Measurements from ENCODE around the gene TMOD3. TPM values are rescaled to one million over a fixed set of nuclear protein-coding genes. Genes with fewer than 3 reads are reported as not detected.

The TMOD3 gene
- total and polyA plus RNA-seq, 2 donors from 2014 or later: 8.9 to 49.0 TPM

DNA sequence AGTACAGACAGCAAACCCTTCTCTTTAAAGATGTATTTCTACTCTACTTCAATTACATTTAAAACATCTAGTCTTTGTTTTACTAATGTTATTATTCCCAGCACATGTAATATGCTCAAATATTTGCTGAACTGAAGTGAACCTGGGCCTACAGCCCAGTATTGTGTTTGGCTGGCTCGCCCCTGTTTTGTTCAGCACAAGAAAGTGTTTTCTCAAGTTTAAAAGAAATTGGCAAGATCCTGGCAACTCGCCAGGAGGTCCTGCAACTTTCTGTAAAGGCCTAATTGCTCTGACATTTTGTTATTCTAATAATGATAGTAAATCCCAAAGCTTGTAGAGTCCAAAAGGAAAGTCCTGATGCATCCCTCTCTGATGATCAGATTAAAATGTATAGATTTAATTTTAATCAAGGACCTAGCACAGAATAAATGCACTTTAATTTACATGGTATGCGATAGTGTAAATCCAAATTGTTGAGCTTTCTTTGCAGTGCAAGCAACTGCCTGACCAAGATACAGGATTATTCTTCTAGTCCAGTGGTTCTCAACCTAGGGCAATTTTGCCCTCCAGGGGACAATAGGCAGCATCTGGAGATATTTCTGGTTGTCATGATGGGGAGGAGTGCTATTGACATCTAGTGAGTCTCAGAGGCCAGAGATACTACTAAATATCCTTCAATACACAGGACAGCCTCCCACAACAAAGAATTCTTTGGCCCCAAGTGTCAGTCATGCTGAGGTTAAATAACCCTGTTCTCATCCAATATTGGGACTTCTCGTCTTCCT lies 35.7 kb upstream of the TMOD3 start:
- Histone ChIP-seq H3K36me3 (ENCODE audit: control insufficient read depth in 2 of 3, insufficient read depth in 3 of 3, low read length in 3 of 3) (peaks cover 0 to 3% (median 0%) of the 10 kb centered on the region in 3 donors), H3K9me3 (ENCODE audit: control insufficient read depth in 2 of 3, insufficient read depth in 1 of 3, low read length in 3 of 3) (no peaks in the 10 kb centered on the region), H3K4me3 (ENCODE audit: low read length in 3 of 3) (no peak overlapping the region), H3K9ac (ENCODE audit: low read length in 3 of 3) (no peak overlapping the region), H3K27ac (ENCODE audit: low read depth in 2 of 2, low read length in 2 of 2) (no peak overlapping the region), H3K4me1 (ENCODE audit: control insufficient read depth in 2 of 3, insufficient read depth in 2 of 3, low read depth in 1 of 3, low read length in 3 of 3) (peaks cover 0 to 3% (median 0%) of the 10 kb centered on the region in 3 donors), H3K27me3 (ENCODE audit: control insufficient read depth, insufficient read depth, low read length) (no peaks in the 10 kb centered on the region)
- TF ChIP-seq, protein P1, sequence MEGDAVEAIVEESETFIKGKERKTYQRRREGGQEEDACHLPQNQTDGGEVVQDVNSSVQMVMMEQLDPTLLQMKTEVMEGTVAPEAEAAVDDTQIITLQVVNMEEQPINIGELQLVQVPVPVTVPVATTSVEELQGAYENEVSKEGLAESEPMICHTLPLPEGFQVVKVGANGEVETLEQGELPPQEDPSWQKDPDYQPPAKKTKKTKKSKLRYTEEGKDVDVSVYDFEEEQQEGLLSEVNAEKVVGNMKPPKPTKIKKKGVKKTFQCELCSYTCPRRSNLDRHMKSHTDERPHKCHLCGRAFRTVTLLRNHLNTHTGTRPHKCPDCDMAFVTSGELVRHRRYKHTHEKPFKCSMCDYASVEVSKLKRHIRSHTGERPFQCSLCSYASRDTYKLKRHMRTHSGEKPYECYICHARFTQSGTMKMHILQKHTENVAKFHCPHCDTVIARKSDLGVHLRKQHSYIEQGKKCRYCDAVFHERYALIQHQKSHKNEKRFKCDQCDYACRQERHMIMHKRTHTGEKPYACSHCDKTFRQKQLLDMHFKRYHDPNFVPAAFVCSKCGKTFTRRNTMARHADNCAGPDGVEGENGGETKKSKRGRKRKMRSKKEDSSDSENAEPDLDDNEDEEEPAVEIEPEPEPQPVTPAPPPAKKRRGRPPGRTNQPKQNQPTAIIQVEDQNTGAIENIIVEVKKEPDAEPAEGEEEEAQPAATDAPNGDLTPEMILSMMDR (IDR thresholded peaks at IDR 0.05; ENCODE audit: borderline replicate concordance, extremely low read depth, insufficient read depth): no peak
- intact Hi-C loops (cut with DNase I): no loop called here
- FAIRE-seq (no peak), DNase-seq (peak in 2 of 5 donors; percentile 27 to 65)

DNA sequence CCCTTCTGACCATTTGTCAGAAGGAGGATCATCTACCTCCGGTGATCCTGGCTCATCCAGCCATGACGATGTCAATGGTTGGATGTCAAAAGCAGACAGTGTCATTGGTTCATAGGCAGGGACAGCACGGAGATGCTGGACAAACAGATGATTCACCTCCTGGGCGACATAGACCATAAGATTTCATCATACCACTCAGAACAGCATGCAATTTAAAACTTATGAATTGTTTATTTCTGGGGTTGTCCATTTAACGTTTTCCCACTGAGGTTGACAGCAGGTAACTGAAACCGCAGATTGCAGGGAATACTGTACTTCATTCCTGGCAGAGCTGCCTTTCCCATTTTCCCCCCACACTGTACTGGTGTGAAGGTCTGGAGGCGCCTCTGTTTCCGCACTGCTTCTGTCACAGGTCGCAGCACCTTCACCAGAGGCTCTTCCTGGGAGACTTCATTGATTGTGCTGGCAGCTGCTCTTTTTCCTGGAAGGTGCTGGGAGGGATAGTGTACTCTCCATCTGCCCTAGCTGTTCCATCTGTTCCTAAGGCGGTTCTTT lies 32.5 kb upstream of the TMOD3 start:
- FAIRE-seq: no peak
- no peak for DNase-seq
- no peaks in the 10 kb centered on the region for H3K9me3 ChIP-seq (ENCODE audit: control insufficient read depth in 2 of 3, insufficient read depth in 1 of 3, low read length in 3 of 3)
- intact Hi-C loops (cut with DNase I): no loop called here
- no peak overlapping the region for H3K4me3 ChIP-seq (ENCODE audit: low read length in 3 of 3)
- peaks cover 0 to 3% (median 0%) of the 10 kb centered on the region in 3 donors for H3K4me1 ChIP-seq (ENCODE audit: control insufficient read depth in 2 of 3, insufficient read depth in 2 of 3, low read depth in 1 of 3, low read length in 3 of 3)
- TF ChIP-seq, protein P1 (IDR thresholded peaks at IDR 0.05; ENCODE audit: borderline replicate concordance, extremely low read depth, insufficient read depth): no peak
- peaks cover 0 to 3% (median 2%) of the 10 kb centered on the region in 3 donors for H3K36me3 ChIP-seq (ENCODE audit: control insufficient read depth in 2 of 3, insufficient read depth in 3 of 3, low read length in 3 of 3)
- no peak overlapping the region for H3K27ac ChIP-seq (ENCODE audit: low read depth in 2 of 2, low read length in 2 of 2)
- H3K27me3 ChIP-seq (ENCODE audit: control insufficient read depth, insufficient read depth, low read length): no peaks in the 10 kb centered on the region
- no peak overlapping the region for H3K9ac ChIP-seq (ENCODE audit: low read length in 3 of 3)

DNA sequence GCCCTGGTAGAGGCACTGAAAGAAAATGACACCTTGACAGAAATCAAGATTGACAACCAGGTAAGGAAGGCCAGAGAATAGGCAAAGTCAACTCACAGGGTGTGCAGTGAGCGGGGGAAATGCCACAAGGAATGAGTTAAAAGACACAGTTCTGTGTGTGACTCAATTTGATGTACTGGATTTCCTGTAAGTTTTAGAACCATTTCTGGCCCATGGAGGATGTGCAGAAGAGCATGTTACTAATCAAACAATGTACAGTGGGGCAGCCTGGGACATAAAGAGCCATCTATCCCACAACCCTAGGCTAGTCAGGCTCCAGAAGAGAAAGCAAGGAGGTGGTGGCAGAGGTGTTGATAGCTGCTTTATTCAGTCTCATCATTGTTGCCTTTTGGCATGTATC lies 31.2 kb upstream of the TMOD3 start:
- TF ChIP-seq, protein P1 (IDR thresholded peaks at IDR 0.05; ENCODE audit: borderline replicate concordance, extremely low read depth, insufficient read depth): no peak
- Histone ChIP-seq H3K9me3 (ENCODE audit: control insufficient read depth in 2 of 3, insufficient read depth in 1 of 3, low read length in 3 of 3) (no peaks in the 10 kb centered on the region), H3K27me3 (ENCODE audit: control insufficient read depth, insufficient read depth, low read length) (no peaks in the 10 kb centered on the region), H3K27ac (ENCODE audit: low read depth in 2 of 2, low read length in 2 of 2) (no peak overlapping the region), H3K36me3 (ENCODE audit: control insufficient read depth in 2 of 3, insufficient read depth in 3 of 3, low read length in 3 of 3) (peaks cover 0 to 3% (median 2%) of the 10 kb centered on the region in 3 donors), H3K9ac (ENCODE audit: low read length in 3 of 3) (no peak overlapping the region), H3K4me3 (ENCODE audit: low read length in 3 of 3) (no peak overlapping the region), H3K4me1 (ENCODE audit: control insufficient read depth in 2 of 3, insufficient read depth in 2 of 3, low read depth in 1 of 3, low read length in 3 of 3) (peaks cover 0 to 3% (median 0%) of the 10 kb centered on the region in 3 donors)
- no peak for DNase-seq
- intact Hi-C loops (cut with DNase I): no loop called here
- FAIRE-seq: no peak
